Neuronal stem cell (in vitro differentiated cells): ENCODE measurements around the gene IGFL3.

Experiments used
- DNase-seq: peaks from one replicate; pipeline ENCODE4 v3.0.0-alpha.2; 2013; ENCODE audit warnings: low spot score
- H2AFZ ChIP-seq: one replicate; pipeline ENCODE4 v1.6.1; 2013; ENCODE audit warnings: mild to moderate bottlenecking, low read length, inconsistent platforms
- H2AK5ac ChIP-seq: 2 replicates; pipeline ENCODE4 v1.6.1; 2013; ENCODE audit warnings: low read depth, mild to moderate bottlenecking, inconsistent platforms, low read length, moderate library complexity, mixed read lengths
- H2BK120ac ChIP-seq: 2 replicates; pipeline ENCODE4 v1.6.1; 2013; ENCODE audit warnings: low read depth, mild to moderate bottlenecking, inconsistent platforms, low read length, moderate library complexity, mixed read lengths
- H2BK12ac ChIP-seq: one replicate; pipeline ENCODE4 v1.6.1; 2013; ENCODE audit warnings: low read length, inconsistent platforms
- H2BK15ac ChIP-seq: 2 replicates; pipeline ENCODE4 v1.6.1; 2013; ENCODE audit warnings: mild to moderate bottlenecking, low read length, inconsistent platforms, mixed read lengths
- H2BK5ac ChIP-seq: one replicate; pipeline ENCODE4 v1.6.1; 2013; ENCODE audit warnings: inconsistent platforms, mild to moderate bottlenecking, low read length, moderate library complexity
- H3K14ac ChIP-seq: one replicate; pipeline ENCODE4 v1.6.1; 2013; ENCODE audit warnings: low read length, inconsistent platforms
- H3K18ac ChIP-seq: 2 replicates; pipeline ENCODE4 v1.6.1; 2013; ENCODE audit warnings: low read length, inconsistent platforms
- H3K23ac ChIP-seq: 2 replicates; pipeline ENCODE4 v1.6.1; 2013; ENCODE audit warnings: low read depth, mild to moderate bottlenecking, mixed read lengths, low read length, inconsistent platforms; ENCODE audit not compliant: poor library complexity
- H3K27ac ChIP-seq: replicated peaks from 3 replicates; pipeline ENCODE4 v1.5.1; 2013; ENCODE audit warnings: low read length, inconsistent platforms
- H3K27me3 ChIP-seq, 3 experiments: 2 replicates each; pipeline ENCODE4 v1.6.1; 2013; ENCODE audit warnings: low read length in 3 of 3, mild to moderate bottlenecking in 2 of 3, inconsistent platforms in 1 of 3, low read depth in 1 of 3, mixed read lengths in 1 of 3, moderate library complexity in 1 of 3; ENCODE audit not compliant: control insufficient read depth in 3 of 3, insufficient read depth in 3 of 3
- H3K36me3 ChIP-seq, 2 donors: replicated peaks in 1 of 2; 2 replicates each; pipeline ENCODE4 v1.6.1; 2013; ENCODE audit warnings: low read length in 2 of 2; ENCODE audit not compliant: control insufficient read depth in 2 of 2, insufficient read depth in 2 of 2
- H3K4ac ChIP-seq: 2 replicates; pipeline ENCODE4 v1.6.1; 2013; ENCODE audit warnings: inconsistent platforms, mild to moderate bottlenecking, low read length, moderate library complexity
- H3K4me1 ChIP-seq, 2 donors: 1 replicate in 1 of 2; 2 replicates in 1 of 2; pipeline ENCODE4 v1.6.1; 2013; ENCODE audit warnings: low read length in 2 of 2, low read depth in 1 of 2; ENCODE audit not compliant: control insufficient read depth in 2 of 2, insufficient read depth in 1 of 2
- H3K4me2 ChIP-seq: one replicate; pipeline ENCODE4 v1.6.1; 2013; ENCODE audit warnings: mild to moderate bottlenecking, low read length, inconsistent platforms; ENCODE audit not compliant: insufficient read depth, poor library complexity, severe bottlenecking
- H3K4me3 ChIP-seq, 2 donors: 2 replicates each; pipeline ENCODE4 v1.5.1; 2013; ENCODE audit warnings: low read length in 2 of 2, mild to moderate bottlenecking in 2 of 2, inconsistent platforms in 1 of 2, moderate library complexity in 1 of 2
- H3K79me1 ChIP-seq: one replicate; pipeline ENCODE4 v1.6.1; 2013; ENCODE audit warnings: low read depth, mild to moderate bottlenecking, inconsistent platforms, low read length, moderate library complexity
- H3K9ac ChIP-seq: one replicate; pipeline ENCODE4 v1.6.1; 2013; ENCODE audit warnings: mild to moderate bottlenecking, low read depth, low read length, inconsistent platforms; ENCODE audit not compliant: poor library complexity
- H3K9me3 ChIP-seq, 2 donors: replicated peaks in 1 of 2; 2 replicates each; pipeline versions ENCODE3 to v1.6.1; 2013; ENCODE audit warnings: low read length in 2 of 2, mild to moderate bottlenecking in 2 of 2, inconsistent platforms in 1 of 2, low read depth in 1 of 2, mixed read lengths in 1 of 2, moderate library complexity in 1 of 2; ENCODE audit not compliant: control insufficient read depth in 2 of 2, insufficient read depth in 1 of 2
- H4K8ac ChIP-seq: one replicate; pipeline ENCODE4 v1.6.1; 2013; ENCODE audit warnings: low read depth, mild to moderate bottlenecking, inconsistent platforms, low read length, moderate library complexity
- H4K91ac ChIP-seq: one replicate; pipeline ENCODE4 v1.6.1; 2013; ENCODE audit warnings: low read length, low read depth, mild to moderate bottlenecking, inconsistent platforms; ENCODE audit not compliant: poor library complexity
- WGBS, 2 donors: extraction: QIAGEN DNeasy Blood & Tissue Kit; methylation state at CpG; one replicate each; pipeline ENCODE4 v1.1.7; 2013; ENCODE audit warnings: missing lambda C conversion rate in 2 of 2, mixed read lengths in 1 of 2; ENCODE audit not compliant: insufficient read length in 2 of 2, insufficient replicate concordance in 1 of 2; ENCODE audit errors: extremely low coverage in 2 of 2; 5-methylcytosine and 5-hydroxymethylcytosine counted together

IGFL3 gene

GRCh38 chr19:46082728-46083050 lies 41.8 kb downstream of the IGFL3 start:
- no peak overlapping the region for H4K8ac ChIP-seq

DNA sequence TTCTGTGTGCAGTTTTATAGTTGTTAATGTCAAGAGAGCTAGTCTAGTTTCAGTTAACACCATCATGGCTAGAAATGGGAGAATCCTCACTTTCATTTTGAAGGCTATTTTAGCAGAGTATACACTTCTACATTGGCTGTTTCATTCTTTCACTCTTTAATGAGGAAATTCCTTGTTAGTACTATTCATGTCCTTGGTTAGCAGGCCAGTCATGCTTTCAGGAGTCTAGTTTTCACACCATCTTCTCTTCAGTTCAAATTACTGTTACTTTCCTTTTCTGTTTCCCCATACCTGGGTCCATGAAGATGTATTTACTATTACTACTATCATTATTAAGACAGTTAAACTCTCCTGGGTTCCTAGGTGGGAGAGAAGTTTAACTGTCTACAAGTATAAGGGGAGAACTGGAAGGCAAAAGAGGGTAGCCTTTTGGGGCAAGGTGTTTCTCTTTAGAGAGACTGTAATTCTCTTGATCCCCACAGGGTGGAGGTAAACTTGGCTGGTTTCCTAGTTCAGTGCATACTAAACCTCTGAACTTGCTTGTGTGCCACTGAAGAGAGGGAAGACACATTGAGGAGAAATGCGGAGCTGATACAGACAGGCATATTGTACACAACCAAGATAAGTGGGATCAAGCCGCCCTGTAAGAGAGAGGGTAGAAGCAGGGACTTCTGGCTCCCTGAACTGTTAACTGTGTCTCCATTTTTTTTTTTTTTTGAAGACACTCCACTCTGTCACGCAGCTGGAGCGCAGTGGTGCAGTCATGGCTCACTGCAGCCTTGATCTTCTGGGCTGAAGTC lies 42.4 kb downstream of the IGFL3 start:
- no peak overlapping the region for H2BK12ac ChIP-seq
- peaks cover 0 to 3% (median 2%) of the 10 kb centered on the region in 3 experiments for H3K27me3 ChIP-seq
- no peak overlapping the region for H3K4me3 ChIP-seq
- H2BK120ac ChIP-seq, result no peak overlapping the region
- no peak overlapping the region for H3K23ac ChIP-seq
- H3K18ac ChIP-seq, result no peak overlapping the region
- H4K91ac ChIP-seq, result no peak overlapping the region
- peaks cover 9 to 12% of the 10 kb centered on the region in 2 donors for H3K9me3 ChIP-seq
- no peaks in the 10 kb centered on the region for H3K79me1 ChIP-seq
- H3K14ac ChIP-seq, result no peak overlapping the region
- no peak overlapping the region for H2AK5ac ChIP-seq
- no peaks in the 10 kb centered on the region for H3K36me3 ChIP-seq
- WGBS, 2 donors, result no CpG with 5 or more reads among the region's 4 CpGs
- no peak overlapping the region for H4K8ac ChIP-seq
- no peak overlapping the region for H2AFZ ChIP-seq
- H3K4me1 ChIP-seq, result peaks cover 0 to 4% of the 10 kb centered on the region in 2 donors
- H3K4me2 ChIP-seq, result no peak overlapping the region
- H2BK15ac ChIP-seq, result no peak overlapping the region
- H3K9ac ChIP-seq, result no peak overlapping the region
- H3K4ac ChIP-seq, result no peak overlapping the region
- H3K27ac ChIP-seq, result no peak overlapping the region
- H2BK5ac ChIP-seq, result no peak overlapping the region
- DNase-seq, result peak; percentile 26

More at GRCh38 chr19:46082728-46083050, 41.8 kb downstream of the IGFL3 start:
- Histone ChIP-seq H3K4me3 (no peak overlapping the region), H3K79me1 (no peaks in the 10 kb centered on the region), H3K9ac (no peak overlapping the region), H3K36me3 (no peaks in the 10 kb centered on the region), H3K23ac (no peak overlapping the region), H2BK15ac (no peak overlapping the region), H2AK5ac (no peak overlapping the region), H2BK12ac (no peak overlapping the region), H3K9me3 (peaks cover 13 to 14% of the 10 kb centered on the region in 2 donors), H2BK5ac (no peak overlapping the region), H3K27me3 (no peaks in the 10 kb centered on the region), H3K4ac (no peak overlapping the region), H2AFZ (no peak overlapping the region), H4K91ac (no peak overlapping the region), H3K18ac (no peak overlapping the region), H2BK120ac (no peak overlapping the region), H3K4me2 (no peak overlapping the region), H3K14ac (no peak overlapping the region), H3K4me1 (peaks cover 0 to 2% of the 10 kb centered on the region in 2 donors), H3K27ac (no peak overlapping the region)
- no peak for DNase-seq
- no CpG with 5 or more reads among the region's 2 CpGs for WGBS, 2 donors

DNA sequence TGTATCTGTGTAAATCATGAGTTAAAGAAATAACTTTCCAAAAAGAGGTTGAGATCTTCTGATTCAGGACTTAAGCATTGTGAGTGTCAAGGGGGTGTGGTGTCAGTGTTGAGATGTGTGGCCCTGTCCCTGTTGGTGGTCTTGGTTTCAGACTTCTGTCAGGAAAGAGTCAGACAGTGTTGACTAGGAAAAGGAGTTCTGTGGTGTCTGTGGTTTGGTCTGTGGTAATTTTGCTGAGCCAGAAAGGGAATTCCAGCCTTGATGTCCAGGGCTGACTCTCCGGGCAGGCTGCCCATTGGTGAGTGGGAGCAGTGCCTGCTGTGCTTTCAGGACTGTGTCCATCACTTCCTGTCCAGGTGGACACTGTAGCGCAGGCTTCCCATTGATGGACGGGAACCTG lies 43.9 kb downstream of the IGFL3 start:
- Histone ChIP-seq H3K9ac (peak overlapping the region; percentile 17), H3K9me3 (peaks cover under 1 to 9% of the 10 kb centered on the region in 2 donors), H3K4me2 (no peak overlapping the region), H3K27ac (no peak overlapping the region), H2AK5ac (no peak overlapping the region), H3K4ac (no peak overlapping the region), H3K14ac (no peak overlapping the region), H2BK5ac (no peak overlapping the region), H3K36me3 (no peaks in the 10 kb centered on the region), H3K27me3 (peaks cover 0 to 16% (median 12%) of the 10 kb centered on the region in 3 experiments), H2BK15ac (no peak overlapping the region), H2AFZ (peak overlapping the region; percentile 13), H3K23ac (no peak overlapping the region), H3K79me1 (no peaks in the 10 kb centered on the region), H3K4me1 (peaks cover 0 to 7% of the 10 kb centered on the region in 2 donors), H3K4me3 (peak overlapping the region in 1 of 2 donors; percentile 60), H3K18ac (no peak overlapping the region), H4K8ac (no peak overlapping the region), H2BK12ac (no peak overlapping the region), H2BK120ac (no peak overlapping the region), H4K91ac (no peak overlapping the region)
- WGBS, 2 donors, result no CpG with 5 or more reads among the region's 3 CpGs
- DNase-seq, result no peak

- Histone ChIP-seq H2BK5ac (peak overlapping the region; percentile 42), H3K4me2 (no peak overlapping the region), H2BK12ac (no peak overlapping the region), H2BK15ac (peak overlapping the region; percentile 54), H4K91ac (no peak overlapping the region), H3K9ac (no peak overlapping the region), H2AK5ac (peak overlapping the region; percentile 27), H3K14ac (no peak overlapping the region), H3K23ac (no peak overlapping the region), H2BK120ac (no peak overlapping the region), H3K79me1 (no peaks in the 10 kb centered on the region), H3K27ac (no peak overlapping the region), H3K9me3 (peaks cover 0 to 9% of the 10 kb centered on the region in 2 donors), H3K4me1 (peaks cover 0 to 7% of the 10 kb centered on the region in 2 donors), H4K8ac (no peak overlapping the region), H3K27me3 (peaks cover 0 to 26% (median 12%) of the 10 kb centered on the region in 3 experiments), H3K4me3 (no peak overlapping the region), H3K36me3 (no peaks in the 10 kb centered on the region), H3K18ac (no peak overlapping the region), H2AFZ (no peak overlapping the region), H3K4ac (no peak overlapping the region)
- WGBS, 2 donors, result no CpG with 5 or more reads among the region's 7 CpGs
- no peak for DNase-seq
Observed at GRCh38 chr19:46079576-46079975, 44.9 kb downstream of the IGFL3 start.
